HuH-7 (cell line): ENCODE results near the gene CLDN25.

Experiments used
- DNase-seq: peaks from one replicate; pipeline ENCODE4 v3.0.0; 2011; ENCODE audit warnings: low spot score

CLDN25 gene

DNA sequence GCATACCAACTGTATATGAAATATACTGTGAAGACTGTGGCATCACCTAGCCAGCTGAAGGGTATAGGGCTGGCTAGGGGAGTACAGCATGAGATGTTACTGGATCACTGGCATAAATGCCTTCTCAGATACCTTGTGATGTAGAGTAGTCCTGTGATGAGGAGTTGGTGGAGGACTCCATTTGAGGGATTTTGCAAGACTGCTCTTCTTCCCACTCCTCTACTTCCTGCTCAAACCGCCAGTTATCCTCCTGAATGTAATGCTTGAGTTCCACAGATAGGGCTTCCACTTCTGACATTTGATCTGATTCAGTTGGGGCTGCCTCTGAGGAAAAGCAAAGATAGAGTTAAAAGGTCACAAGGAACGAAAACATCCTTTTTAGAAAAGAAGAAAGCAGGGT, 29.3 kb downstream of the CLDN25 start:
- no peak for DNase-seq

DNA sequence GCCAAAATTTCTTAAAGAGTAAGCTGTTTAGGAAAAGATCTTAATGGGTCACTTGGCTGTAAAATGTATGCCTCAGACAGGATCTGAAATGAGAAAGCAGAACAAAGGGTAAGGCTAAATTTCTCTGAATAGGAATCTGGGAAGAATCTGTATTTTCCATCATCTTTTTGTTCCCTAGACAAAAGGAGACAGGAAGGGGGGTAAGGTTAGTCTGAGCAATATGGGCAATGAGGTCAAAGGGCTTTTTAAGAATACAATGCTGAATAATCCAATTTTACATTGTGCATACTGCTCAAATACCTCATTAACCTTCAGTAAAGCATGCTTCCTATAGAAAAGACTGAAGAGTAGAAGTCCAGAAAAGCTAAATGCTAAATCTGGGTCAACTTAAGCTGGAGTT, 34.6 kb downstream of the CLDN25 start:
- no peak for DNase-seq

DNA sequence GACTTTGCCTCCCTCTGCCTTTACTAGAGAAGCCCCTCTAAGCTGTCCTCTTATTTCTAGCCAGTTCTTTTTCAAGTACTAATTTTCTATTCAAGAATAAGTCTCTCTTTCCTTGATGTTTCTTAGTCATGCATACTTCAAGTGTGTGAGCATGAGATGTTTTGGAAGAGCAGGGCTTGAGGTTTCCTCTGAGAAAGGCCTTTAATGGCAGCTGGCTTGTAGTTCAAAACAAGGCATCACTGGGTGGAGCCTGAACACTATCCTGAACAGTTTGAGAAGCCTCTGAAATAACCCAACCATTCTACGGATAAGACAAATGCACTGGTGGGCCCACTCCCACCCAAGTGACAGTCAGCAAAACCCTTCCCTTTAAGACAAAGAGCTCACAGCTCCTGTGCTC, 37.6 kb downstream of the CLDN25 start:
- DNase-seq: no peak

DNA sequence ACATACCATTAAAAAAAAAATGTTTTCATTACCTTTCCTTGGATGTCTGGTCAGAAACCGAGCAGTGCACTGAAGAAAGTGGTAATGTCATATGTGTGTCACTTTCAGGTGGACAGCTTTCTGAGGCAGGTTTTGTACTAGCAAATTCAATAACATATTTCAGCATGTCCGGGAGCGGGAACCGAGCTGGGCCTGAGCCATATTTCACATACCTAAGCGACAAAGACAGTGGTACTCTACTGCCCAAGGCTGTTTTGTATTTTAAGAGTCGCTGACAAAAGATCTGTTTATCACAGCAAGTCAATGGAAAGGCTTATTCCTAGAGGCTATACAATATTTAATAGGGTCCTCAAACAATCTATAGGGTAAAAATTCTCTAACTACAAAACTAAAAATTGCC, 38.0 kb downstream of the CLDN25 start:
- no peak for DNase-seq

DNA sequence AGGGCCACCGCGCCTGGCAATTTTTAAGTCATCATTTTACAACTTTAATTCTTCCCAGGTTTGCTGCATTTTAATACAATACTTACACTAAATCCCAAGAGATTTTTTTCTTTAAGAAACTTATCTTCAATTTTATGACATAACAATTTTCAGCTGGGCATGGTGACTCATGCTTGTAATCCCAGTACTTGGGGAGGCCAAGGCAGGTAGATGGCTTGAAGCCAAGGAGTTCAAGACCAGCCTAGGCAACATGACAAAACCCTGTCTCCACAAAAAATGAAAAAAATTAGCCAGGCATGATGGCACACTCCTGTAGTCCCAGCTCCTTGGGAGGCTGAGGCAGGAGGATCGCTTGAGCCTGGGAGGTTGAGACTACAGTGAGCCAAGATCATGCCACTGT, 38.8 kb downstream of the CLDN25 start:
- no peak for DNase-seq

DNA sequence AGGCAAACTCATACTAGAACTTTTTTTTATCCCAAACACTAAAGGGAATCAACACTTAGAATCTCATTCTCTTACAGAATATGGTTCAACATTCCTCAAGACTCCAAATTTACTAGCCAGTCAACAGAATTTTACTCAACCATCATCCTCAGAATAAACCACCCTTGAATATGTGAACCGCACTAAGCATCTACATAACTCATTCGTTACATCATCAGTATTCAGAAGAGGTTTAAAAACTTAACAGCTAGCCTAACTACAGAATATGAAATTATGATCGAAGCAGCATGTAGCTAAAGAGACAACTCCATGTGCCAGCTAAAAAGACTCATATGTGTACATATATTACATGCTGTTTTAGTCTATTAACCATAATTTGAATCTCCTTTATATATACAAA, 47.9 kb downstream of the CLDN25 start:
- no peak for DNase-seq

DNA sequence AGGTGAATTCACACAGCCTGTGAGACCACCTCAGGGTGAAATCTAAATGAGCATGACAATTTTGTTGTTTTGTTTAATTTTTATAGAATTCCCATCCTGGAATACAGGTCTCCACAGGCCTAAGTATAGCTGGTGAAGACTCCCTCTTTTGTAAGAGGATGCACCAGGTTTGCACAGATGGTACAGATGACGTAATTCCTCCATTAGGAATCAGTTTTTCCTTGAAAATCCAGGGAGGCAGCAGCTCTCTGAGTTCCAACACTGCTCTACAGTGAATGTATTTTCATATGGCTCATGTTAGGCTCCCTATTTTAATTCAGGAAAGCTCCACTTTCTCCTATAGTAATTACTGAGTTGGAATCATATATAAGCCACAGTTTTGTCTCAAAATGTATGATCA, 48.6 kb downstream of the CLDN25 start:
- no peak for DNase-seq

DNA sequence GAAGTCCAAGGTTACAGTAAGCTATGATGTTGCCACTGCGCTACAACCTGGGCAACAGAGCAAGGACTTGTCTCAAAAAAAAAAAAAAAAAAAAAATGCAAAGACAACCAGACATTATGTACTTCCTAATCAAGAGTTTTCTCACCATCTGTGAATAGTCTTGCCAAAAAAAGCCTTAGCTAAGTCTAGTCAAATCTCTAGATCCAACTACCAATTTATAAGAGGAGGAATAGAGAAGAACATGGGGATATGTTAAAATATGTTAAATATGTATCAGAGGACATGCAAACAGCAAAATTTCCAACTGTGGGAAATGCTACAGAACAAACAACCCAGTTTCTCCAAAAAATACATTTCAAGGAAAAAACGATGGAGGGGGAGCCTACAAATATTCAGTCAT, 50.2 kb downstream of the CLDN25 start:
- DNase-seq: no peak
